Stimulated activated CD4-positive, alpha-beta T cell treated with anti-CD3 and anti-CD28 coated beads, Interleukin-1b, Interleukin-23, amount 100 ng/mL, for 4 hours (primary cell): ENCODE data around the gene ARHGEF16.

Experiments
- DNase-seq, 2 donors: peaks; one replicate each; pipeline ENCODE4 v3.0.0-alpha.2; 2020; ENCODE audit warnings: low read depth in 2 of 2

The ARHGEF16 gene

DNA sequence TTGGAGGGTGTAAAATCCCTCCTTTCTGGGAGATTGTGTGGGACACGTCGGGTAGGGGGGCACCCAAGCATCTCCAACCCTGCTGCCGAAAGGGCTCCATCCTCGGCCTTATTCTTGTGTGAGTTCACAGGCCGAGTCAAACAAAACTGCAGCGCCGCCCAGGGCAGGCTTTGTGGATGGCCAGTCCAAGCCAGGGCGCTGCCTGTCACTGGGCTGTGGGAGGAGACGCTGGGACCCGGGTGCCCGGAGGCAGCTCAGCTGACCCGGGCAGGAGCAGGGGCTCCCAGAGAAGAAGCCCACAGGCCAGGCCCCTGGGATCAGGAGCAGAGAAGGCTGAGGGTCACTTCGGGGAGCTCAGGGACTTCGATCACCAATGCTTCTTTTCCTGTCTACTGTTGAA lies 31.8 kb upstream of the ARHGEF16 start:
- no peak for DNase-seq

GRCh38 chr1:3423245-3423829 lies 31.1 kb upstream of the ARHGEF16 start:
- no peak for DNase-seq

GRCh38 chr1:3423896-3424611 lies 30.4 kb upstream of the ARHGEF16 start:
- no peak for DNase-seq

GRCh38 chr1:3425486-3426215 lies 28.8 kb upstream of the ARHGEF16 start:
- DNase-seq: no peak

DNA sequence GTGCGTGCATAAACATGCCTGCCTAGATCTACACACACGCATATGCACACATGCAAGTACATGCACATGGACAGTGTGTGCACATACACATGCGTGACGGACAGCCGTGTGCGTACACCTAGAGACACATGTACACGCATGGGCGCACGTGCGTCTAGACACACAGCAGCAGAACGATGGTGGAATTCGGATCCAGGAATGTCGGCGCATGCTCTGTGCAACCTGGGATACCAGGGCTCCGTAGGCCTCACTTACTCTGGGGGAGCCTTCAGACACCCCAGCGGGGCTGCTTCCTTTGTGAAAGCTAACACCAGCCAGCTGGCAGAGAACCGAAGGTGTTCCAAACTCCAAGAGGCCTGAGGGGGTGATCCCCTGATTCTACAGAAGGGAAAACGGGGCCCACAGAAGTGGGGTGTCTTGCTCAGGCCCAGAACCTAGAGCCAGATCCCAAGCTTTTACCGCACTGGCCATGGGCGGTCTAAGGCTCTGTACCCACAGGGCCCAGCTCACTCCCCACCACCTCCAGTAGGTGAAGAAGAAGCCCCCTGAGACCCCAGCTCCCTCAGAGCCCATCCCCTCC lies 27.4 kb upstream of the ARHGEF16 start:
- no peak for DNase-seq

GRCh38 chr1:3427711-3428704 lies 26.5 kb upstream of the ARHGEF16 start:
- no peak for DNase-seq

DNA sequence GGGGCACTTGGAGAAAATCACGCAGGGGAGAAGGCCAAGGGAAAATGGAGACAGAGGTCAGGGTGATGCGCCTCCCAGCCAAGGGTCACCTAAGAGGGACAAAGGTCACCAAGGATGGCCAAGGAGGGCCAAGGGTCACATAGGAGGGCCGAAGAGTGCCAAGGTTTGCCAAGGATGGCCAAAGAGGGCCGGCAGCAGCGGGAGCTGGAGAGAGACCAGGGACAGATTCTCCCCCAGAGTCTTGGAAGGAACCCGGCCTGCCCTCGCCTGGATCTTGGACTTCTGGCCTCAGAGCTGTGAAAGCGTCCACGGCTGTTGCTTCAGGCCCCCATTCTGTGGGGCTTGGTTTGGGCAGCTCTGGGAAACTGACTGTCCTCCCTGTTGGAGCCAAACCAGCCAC lies 25.6 kb upstream of the ARHGEF16 start:
- no peak for DNase-seq

DNA sequence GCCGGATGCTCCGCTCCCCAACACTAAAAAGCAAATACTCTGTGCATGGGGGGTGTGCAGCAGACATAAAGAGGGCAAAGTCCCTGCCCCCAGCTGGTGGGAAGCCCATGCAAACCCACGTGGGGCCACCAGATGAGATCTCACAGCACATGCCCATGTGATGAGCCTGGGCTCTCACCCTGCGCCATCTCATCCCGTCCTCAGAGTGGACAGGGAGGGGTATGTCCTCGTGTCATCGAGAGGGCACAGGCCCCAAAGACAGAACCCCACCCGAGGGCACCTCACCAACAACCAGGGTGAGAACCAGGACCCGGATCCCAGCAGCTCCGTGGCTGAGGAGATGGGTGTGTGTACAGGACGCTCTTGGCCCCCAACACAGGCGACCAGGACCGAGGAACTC lies 25.1 kb upstream of the ARHGEF16 start:
- DNase-seq: no peak

GRCh38 chr1:3429766-3430165 lies 24.7 kb upstream of the ARHGEF16 start:
- no peak for DNase-seq

- no peak for DNase-seq
Observed at GRCh38 chr1:3430406-3430805, 24.1 kb upstream of the ARHGEF16 start.

DNA sequence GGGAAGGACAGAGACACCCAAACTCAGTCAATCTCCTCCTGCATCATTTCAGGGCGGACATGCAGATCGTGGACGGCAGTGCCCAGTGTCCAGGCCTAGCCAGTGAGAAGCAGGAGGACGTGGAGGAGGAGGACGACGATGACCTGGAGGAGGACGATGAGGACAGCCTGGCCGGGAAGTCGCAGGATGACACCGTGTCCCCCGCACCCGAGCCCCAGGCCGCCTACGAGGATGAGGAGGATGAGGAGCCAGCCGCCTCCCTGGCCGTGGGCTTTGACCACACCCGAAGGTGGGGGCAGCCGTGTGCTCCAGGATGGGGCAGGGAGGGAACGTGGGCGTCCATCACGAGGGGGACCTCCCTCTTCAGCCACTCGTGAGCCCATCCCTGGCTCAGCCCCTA lies 23.6 kb upstream of the ARHGEF16 start:
- DNase-seq: no peak

DNA sequence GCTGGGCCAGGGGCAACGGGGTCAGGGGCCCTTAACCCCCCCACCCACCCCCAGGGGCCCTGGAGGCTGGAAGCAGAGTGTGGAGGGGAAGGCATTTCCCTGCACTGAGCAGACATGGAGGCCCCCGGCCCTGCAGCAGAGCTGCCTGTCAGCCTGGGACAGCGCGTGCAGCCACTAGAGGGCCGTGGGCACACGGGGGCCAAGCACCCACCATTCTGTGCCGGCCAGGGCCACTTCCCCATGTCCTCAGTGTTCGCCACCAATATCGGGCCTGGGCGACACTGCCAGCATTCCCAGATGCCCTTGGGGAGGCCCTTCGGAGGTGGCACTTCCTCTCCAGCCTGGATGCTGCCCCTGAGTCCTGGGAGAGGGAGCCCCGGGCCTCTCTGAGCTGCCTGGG lies 23.2 kb upstream of the ARHGEF16 start:
- no peak for DNase-seq

GRCh38 chr1:3431686-3432085 lies 22.8 kb upstream of the ARHGEF16 start:
- DNase-seq: no peak

DNA sequence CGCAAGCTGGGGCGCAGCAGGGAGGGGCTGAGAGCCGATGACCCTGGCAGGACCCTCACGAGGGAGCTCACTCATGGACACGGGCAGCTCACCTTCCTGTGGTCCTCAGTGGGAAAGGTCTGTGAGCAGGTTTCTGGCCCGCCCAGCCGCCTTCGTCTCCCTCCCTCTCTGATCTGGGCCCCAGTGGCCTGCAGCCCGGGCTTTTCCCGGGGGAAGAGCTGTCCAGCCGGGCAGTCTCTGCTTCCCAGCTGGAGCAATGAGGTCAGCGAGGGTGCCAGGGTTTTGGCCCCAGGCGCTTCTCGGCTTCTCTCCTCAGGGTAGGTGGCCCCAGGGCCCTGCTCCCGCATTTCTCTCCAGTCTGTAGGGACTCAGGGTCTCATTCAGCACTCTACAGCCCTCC lies 22.2 kb upstream of the ARHGEF16 start:
- DNase-seq: no peak

DNA sequence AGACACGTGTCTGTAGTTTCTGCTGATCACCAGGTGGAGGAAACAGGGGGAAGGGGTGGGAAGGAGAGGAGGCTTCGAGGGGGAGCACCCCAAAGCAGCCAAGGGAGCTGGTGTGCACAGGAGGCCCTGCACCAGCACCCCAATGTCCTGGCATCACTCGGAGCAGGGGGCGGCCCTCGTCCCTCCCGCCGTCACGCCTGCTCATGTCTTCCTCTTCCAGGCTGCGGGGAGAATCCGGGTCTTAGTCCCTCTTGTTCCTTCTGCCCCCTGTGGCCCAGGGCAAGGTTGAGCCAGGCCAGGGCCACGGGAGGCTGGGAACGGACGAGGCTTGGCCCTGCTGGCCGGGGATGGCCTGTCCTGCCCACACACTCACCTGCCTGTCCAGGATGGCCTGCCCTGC lies 21.4 kb upstream of the ARHGEF16 start:
- DNase-seq: no peak

- no peak for DNase-seq
Observed at GRCh38 chr1:3433596-3434320, 20.7 kb upstream of the ARHGEF16 start.

- no peak for DNase-seq
Observed at GRCh38 chr1:3434406-3435110, 19.9 kb upstream of the ARHGEF16 start.

DNA sequence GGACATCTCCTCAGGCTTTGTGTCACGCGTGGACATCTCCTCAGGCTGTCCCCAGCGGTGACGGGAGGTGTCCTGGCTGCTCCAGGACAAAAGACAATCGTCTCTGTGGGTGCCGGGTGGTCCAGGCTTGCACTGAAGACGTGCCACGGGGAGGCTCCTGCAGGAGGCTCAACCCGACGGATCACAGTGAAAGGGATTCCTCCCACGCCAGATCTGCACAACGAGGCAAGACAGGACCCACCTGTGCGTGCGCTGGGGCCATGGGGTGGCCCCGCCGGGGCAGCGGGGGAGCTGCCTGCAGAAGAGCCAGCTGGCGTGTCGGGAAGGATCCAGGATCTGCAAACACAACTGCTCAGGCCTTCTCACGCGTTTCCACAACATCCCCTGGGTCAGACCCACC lies 18.8 kb upstream of the ARHGEF16 start:
- no peak for DNase-seq

DNA sequence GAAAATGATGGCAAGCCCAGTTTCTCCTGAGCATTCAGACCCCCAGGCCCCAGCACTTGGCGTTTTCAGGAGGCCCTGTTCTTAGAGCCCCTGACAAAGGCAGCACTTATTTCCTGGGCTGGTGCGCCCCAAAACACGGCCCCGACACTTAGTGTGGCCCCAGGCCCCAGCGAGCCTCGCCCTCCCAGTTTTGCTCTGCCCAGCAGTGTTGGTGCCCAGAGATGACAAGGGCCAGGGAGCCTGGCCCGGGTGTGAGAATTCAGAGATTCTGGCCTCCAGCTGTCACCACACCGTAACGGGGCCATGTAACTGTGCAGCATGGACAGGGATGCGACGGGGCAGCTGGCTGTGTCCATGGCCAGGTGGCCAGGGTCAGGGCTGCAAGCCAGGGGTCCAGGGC lies 18.0 kb upstream of the ARHGEF16 start:
- DNase-seq: no peak

- DNase-seq: no peak
Observed at GRCh38 chr1:3436901-3437300, 17.6 kb upstream of the ARHGEF16 start.
